ENCODE data around the gene EGFR.
"Not testable (repeated sequence)": the region's sequence is repeated elsewhere in the genome, so short reads cannot be mapped to it uniquely, and the experiment has no call there.

The EGFR gene

DNA sequence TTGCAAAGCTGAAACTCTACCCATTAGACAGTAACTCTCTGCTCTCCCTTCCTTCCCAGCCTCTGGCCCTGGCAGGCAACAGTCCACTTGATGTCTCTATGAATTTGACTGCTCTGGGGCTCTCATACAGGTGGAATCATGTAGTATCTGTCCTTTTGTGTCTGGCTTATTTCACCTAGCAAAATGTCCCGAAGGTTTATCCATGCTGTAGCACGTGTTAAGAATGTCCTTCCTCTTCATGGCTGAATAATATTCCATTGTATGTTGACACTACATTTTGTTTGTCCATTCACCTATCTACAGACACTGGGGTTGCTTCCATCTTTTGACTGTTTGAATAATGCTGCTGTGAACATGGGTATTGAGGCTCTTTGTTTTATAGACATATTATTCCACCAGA, 128.9 kb downstream of the EGFR start:
- DNase-seq (ENCODE audit: low read depth), result no peak

DNA sequence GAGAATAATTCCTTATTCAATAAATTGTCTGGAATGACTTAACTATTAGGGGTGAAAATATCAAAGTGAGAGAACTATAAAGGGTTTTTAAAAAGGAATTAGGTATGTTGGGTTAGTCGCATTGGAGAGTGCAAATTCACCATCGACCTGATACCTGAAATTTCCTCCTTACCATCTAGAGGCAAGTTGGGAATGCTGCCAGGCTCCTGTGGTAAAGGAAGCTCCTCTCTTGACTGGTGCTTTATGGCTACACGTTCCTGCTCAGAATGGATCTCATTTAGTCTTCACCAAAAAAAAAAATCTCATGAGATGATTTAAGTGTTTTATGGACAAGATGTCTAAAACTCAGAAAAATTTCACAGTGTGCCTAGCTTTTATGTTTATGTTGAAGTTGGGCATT, 129.8 kb downstream of the EGFR start:
- DNase-seq (ENCODE audit: low read depth), result no peak

DNA sequence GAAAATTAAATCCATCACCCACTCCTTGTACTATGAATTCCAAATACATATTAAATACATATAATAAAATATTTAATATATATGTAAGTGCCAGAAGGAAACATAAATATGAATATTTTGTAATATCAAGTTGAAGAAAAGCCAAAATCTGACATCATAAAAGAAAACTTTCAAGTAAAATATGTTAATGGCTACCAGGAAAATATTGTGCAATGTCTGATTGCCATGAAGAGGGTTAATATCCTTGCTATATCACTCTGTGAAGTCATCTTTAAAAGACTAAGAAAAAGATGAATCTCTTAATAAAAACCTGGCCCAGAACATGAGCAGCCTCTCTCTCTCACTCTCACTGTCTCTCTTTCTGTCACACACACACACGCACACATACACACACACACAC, 130.2 kb downstream of the EGFR start:
- DNase-seq (ENCODE audit: low read depth), result no peak

DNA sequence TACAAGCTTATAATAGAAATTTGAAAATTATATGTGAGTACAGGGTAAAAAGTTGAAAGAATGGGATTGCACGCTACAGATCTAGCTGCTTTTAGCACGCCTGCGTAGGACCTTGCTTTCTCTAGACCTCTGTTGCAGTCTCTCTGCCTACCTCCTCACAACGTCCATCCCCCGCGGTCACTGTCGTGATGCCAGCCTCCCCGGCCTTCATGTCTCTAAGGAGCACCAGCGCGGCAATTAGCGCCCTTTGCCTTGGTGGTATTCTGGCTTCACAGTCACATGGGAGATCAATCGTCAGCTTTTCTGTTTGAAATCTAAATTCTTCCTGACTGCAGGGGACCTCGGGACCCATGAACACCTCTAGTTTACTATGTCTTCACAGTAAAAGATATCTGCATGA, 131.3 kb downstream of the EGFR start:
- no peak for DNase-seq (ENCODE audit: low read depth)

DNA sequence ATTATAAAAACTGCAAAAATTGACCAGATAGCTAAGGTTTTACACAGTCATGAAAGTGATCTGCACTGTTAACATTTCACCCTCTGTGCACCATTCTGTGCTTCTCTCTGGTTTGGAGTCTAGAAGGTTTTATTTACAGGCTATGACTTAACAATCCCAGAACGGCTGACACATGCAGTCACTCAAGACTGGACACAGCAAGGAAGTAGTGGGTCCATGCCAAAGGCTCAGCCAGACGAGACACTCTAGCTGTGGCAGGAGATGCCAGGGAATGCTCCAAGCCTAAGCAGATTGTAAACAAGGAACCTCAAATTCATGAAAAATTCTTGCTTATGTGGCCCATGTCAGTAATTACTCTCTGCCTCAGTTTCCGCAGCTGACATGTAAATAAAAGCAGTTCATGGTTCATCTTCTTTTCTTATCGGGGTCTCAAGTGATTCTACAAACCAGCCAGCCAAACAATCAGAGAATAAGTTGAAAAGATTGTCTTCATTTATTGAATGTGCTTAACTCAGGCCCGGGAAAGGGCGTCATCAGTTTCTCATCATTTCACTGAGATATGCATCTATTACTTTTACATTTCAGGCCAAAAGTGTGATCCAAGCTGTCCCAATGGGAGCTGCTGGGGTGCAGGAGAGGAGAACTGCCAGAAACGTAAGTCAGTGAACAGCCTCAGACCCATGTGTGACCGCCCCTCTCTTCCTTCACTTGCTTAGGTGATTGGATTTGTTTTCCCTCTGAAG, 132.1 kb downstream of the EGFR start:
- no peak for DNase-seq (ENCODE audit: low read depth)

DNA sequence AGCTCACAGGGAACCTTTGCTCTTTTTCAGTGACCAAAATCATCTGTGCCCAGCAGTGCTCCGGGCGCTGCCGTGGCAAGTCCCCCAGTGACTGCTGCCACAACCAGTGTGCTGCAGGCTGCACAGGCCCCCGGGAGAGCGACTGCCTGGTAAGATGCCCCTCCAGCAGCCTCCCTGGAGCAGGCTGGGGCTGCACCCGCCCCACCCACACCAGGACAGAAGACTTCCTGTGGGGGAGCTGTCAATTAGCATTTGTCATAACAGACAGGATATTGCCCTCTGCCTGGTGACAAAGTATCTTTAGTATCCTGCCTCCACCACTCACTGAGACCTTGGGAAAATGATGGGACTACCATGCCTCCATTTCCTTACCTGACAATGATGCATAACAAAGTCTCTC, 133.7 kb downstream of the EGFR start:
- DNase-seq (ENCODE audit: low read depth), result no peak

DNA sequence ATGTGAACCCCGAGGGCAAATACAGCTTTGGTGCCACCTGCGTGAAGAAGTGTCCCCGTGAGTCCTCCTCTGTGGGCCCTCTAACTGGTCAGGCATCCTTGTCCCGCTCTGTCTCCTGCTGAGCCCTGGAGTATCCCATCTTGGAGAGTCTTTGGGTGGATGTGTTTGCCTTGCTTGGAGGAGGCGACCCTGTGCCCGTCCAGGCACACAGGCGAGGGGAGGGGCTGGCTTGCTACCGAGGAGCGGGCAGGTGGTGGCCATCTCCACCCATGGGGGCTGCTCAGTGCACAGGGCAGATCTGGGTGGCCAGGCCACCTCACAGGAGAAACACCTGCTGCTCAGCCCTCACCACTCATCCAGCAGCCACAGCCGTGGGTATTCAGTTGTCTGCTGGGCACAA, 135.3 kb downstream of the EGFR start:
- DNase-seq (ENCODE audit: low read depth), result no peak

DNA sequence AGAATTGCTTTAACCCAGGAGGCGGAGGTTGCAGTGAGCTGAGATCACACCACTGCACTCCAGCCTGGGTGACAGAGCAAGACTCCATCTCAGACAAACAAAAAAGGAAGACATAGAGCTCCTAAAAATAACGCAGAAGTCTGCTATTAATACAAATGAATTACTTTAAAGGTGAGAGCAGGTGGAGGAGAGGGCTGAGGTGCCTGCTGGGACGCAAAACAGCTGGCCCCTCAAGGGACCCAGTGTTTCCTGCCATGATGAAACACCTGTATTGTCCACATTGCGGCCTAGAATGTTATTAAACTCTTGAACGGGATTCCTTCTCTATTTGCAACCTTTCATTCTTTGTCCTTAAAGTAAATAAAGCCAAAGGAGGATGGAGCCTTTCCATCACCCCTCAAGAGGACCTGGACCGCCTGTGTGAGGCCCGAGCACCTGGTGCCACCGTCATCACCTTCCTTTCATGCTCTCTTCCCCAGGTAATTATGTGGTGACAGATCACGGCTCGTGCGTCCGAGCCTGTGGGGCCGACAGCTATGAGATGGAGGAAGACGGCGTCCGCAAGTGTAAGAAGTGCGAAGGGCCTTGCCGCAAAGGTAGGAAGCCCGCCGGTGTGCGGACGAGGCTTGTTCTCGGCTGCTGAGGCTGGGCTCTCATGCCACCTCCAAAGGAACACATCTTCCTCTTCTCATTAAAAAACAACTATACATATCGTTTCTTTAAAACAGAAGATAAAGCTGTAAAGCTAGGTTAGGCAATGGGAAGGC, 136.7 kb downstream of the EGFR start:
- DNase-seq (ENCODE audit: low read depth), result no peak

DNA sequence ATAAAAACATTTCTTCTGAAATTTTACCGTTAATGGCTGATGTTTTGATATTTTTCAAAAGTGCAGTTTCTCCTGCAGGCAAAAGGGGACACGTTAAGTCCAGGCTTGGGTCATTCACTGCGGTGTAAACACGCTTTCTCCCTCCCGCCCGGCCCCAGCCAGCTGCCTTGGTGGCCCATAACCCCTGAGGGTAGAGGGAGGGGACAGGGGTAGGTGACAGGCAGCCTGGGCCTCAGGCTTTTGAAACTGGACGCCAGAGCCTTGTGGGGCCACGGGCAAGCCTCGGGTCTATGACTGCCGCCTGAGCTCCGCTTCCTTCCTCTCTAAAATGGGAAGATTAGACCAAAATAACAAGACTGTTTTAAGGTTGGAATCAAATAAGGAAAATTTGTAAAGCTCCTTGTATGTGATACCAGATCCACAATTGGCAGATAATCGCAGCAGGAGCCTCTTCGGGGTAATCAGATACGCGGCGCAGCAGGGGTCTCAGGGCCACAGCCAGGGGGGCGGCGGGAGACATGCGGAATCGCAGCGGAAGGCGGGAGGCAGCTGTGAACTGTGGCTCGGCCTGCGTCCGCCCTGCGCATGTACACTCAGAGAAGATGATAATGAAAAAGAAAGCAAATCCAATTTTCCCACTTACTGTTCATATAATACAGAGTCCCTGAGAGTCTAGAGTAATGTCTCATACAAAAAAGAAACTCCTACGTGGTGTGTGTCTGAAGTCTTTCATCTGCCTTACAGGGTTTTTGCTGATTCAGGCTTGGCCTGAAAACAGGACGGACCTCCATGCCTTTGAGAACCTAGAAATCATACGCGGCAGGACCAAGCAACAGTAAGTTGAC, 138.3 kb downstream of the EGFR start:
- DNase-seq (ENCODE audit: low read depth), result no peak

DNA sequence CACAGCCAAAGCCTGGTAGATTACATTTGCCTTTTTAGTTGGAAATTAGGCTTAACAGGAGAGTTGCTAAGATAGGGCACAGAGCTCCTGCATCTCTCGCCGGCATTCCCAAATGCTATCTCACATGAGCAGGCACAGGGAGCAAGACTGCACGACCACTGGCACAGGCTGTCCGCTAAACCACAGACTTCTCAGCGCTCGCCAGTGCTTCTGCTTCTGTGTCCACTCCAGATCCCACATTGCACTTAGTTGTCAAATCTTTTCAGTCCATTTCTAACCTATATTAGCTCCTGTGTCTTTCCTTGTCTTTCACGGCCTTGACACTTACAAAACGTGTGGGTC, 138.9 kb downstream of the EGFR start:
- no peak for DNase-seq (ENCODE audit: low read depth)

DNA sequence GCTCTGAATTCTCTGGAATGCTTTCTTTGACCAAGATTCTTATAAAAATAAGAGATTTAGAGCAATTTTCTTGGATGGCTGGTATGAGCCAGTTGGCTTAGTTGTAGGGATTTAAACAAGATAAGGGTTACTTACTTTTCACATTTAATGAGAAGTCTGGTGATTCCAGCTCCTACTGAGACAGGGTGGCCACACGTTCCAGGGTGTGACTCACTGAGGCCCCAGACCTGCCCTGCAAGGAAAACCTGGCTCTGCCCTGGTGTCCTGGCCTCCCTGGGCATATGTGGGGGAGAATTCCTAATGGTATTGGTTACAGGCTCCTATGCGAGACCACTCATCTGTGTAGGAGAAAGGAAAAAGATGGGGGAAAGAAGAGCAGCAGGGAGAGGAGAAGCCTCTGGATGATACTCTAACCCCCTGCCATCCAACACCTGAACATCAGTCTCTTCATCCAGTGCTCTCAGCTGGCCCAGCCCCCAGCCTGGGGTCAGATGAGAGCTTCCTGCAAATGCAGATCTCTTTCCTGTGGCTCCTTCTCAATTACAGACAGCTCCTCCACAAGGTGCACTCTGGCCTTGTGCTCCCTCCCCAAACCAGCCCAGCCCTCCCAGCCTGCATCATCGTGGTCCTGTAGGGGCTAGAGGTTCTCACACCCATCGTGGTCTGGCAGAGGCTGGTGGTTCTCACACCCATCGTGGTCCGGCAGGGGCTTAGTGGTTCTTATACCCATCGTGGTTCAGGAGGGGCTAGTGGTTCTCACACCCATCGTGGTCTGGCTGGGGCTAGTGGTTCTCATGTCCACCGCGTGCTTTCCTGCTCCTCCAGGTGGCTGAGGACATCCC, 139.9 kb downstream of the EGFR start:
- DNase-seq (ENCODE audit: low read depth), result no peak

DNA sequence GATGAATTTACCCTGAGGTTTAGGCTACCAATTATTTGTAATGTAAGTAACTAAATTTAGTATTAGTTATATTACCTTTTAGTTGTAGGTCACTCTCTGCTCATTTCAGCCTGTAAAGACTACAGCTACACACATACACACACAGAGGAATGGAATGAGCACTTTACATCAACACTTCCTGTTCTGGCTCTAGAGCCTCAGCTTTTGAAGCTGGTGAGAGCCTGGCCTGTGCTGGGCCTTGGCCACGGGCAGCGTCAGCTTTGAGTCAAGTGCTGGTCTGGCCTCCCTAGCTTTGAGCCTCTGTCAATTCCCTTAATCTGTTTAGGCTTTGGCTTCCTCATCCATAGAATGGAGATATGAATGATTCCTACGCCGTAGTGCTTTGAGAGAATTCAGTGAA, 141.7 kb downstream of the EGFR start:
- DNase-seq (ENCODE audit: low read depth), result no peak

DNA sequence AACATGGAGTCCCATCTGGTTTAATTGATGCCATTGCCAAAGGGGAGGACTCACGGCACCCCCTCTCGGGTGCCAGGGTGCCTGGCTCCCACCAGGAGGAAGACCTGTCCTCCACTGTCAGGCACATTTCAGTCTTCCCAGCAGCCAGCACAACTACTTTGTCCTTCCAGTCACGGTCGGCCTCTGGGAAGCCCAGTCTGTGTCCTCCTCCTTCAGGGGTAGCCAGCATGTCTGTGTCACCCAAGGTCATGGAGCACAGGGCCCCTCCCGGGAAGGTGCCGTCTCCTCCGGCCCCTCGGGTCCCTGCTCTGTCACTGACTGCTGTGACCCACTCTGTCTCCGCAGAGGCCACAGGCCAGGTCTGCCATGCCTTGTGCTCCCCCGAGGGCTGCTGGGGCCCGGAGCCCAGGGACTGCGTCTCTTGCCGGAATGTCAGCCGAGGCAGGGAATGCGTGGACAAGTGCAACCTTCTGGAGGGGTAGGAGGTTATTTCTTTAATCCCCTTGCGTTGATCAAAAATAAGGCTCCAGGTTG, 142.4 kb downstream of the EGFR start:
- DNase-seq (ENCODE audit: low read depth), result no peak

DNA sequence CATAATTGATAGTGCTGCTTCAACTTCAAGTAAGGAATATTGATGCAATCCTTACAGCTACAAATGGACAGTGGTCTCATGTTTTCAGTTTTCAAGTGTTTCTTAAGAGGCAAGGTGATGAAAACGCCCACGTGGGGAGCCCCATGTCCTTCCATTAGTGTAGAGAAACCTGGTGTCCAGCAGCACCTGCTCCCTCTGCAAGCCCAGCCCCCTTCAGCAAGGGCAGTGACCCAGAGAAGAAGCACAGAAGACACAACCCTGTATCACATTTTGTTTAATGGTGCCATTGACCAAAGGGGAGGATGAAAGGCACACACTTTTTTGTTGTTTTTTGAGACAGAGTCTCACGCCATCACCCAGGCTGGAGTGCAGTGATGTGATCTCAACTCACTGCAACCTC, 143.7 kb downstream of the EGFR start:
- DNase-seq (ENCODE audit: low read depth), result no peak

DNA sequence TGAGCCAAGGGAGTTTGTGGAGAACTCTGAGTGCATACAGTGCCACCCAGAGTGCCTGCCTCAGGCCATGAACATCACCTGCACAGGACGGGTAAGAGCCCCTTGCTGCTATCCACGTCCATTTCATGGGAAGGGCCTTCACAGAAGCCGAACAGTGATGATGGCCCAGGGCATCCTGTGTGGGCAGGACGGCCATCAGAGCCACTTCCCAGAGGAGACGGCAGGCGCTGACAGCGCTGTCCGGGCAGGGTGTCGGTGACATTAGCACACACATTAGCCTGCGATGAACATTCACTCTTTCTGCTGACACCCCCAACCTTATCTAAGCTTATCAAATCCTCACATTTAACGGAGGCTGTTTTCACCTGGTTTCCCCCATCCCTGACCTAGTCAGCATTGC, 144.9 kb downstream of the EGFR start:
- no peak for DNase-seq (ENCODE audit: low read depth)

DNA sequence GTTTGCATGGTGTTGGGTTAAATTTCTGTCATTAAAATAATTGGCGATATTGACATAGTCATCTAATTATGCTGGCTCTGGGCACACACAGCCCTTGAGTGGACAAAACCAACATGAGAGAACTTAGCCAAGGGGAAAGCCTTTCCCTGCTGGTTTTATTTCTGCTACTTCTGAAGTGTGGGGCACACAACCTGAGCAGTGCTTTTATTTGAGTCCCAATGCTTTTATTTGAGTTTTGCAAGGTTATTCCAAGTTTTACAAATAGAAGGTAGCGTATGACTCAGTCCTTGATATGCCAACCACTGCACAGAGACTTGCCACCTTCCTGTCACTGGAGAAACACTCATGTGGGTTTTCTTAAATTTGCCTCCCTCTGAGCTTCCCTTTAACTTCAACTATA, 145.7 kb downstream of the EGFR start:
- no peak for DNase-seq (ENCODE audit: low read depth)

DNA sequence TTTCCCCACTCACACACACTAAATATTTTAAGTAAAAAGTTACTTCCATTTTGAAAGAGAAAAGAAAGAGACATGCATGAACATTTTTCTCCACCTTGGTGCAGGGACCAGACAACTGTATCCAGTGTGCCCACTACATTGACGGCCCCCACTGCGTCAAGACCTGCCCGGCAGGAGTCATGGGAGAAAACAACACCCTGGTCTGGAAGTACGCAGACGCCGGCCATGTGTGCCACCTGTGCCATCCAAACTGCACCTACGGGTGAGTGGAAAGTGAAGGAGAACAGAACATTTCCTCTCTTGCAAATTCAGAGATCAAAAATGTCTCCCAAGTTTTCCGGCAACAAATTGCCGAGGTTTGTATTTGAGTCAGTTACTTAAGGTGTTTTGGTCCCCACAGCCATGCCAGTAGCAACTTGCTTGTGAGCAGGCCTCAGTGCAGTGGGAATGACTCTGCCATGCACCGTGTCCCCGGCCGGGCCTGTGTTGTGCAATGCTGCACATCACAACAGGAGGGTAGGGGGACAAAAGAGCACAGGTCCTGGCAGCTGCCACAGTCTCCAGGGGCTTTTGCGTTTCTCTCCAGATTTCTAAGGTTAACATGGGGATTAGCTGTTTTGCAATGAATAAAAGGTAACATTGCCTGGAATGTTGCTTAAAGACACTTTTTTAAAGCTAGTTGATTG, 146.5 kb downstream of the EGFR start:
- no peak for DNase-seq (ENCODE audit: low read depth)

DNA sequence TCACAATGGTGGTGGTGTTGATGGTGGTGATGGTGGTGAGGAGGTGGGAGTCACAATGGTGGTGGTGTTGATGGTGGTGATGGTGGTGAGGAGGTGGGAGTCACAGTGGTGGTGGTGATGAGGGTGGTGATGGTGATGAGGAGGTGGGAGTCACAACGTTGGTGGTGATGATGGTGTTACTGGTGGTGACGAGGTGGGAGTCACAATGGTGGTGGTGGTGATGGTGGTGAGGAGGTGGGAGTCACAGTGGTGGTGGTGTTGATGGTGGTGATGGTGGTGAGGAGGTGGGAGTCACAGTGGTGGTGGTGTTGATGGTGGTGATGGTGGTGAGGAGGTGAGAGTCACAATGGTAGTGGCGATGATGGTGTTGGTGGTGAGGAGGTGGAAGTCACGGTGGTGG, 148.5 kb downstream of the EGFR start:
- not testable (repeated sequence) for DNase-seq (ENCODE audit: low read depth)

DNA sequence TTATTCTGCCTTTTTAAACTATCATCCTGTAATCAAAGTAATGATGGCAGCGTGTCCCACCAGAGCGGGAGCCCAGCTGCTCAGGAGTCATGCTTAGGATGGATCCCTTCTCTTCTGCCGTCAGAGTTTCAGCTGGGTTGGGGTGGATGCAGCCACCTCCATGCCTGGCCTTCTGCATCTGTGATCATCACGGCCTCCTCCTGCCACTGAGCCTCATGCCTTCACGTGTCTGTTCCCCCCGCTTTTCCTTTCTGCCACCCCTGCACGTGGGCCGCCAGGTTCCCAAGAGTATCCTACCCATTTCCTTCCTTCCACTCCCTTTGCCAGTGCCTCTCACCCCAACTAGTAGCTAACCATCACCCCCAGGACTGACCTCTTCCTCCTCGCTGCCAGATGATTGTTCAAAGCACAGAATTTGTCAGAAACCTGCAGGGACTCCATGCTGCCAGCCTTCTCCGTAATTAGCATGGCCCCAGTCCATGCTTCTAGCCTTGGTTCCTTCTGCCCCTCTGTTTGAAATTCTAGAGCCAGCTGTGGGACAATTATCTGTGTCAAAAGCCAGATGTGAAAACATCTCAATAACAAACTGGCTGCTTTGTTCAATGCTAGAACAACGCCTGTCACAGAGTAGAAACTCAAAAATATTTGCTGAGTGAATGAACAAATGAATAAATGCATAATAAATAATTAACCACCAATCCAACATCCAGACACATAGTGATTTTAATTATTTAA, 151.7 kb downstream of the EGFR start:
- no peak for DNase-seq (ENCODE audit: low read depth)

DNA sequence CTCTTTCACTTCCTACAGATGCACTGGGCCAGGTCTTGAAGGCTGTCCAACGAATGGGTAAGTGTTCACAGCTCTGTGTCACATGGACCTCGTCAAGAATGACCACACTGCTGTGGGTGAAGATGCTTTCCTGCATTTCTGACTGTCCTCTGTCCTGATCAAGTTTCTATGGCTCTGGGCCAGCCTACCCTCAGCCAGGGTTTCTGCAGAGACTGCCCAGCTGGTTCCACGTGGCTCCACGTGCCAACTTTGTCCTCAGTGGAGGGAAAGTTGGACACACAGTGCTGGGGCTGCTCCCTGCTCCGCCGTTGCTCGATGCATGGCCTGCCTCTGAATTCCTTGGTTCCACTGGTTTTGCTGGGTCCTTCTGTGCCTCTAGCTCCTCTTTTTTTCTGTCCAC, 152.3 kb downstream of the EGFR start:
- DNase-seq (ENCODE audit: low read depth), result no peak

All from T follicular helper cell (primary cell).